Nephron progenitor cell (in vitro differentiated cells): Measurements from ENCODE around the gene GRID2.

ENCODE experiments used
- DNase-seq: peaks from one replicate; pipeline ENCODE4 v3.0.0; 2021
- H3K27ac Mint-ChIP-seq: 2 replicates; pipeline ENCODE4 v1.8.0; 2021; ENCODE audit warnings: mild to moderate bottlenecking, moderate library complexity, mixed read lengths
- H3K27me3 Mint-ChIP-seq: 2 replicates; pipeline ENCODE4 v1.8.0; 2021; ENCODE audit warnings: mild to moderate bottlenecking, low read depth, mixed read lengths; ENCODE audit not compliant: poor library complexity
- H3K36me3 Mint-ChIP-seq: 2 replicates; pipeline ENCODE4 v1.8.0; 2021; ENCODE audit warnings: low read depth, mixed read lengths
- H3K4me1 Mint-ChIP-seq: 2 replicates; pipeline ENCODE4 v1.8.0; 2021; ENCODE audit warnings: mixed read lengths
- H3K4me3 Mint-ChIP-seq: 2 replicates; pipeline ENCODE4 v1.8.0; 2021; ENCODE audit warnings: mild to moderate bottlenecking, moderate library complexity, mixed read lengths
- H3K9me3 Mint-ChIP-seq: 2 replicates; pipeline ENCODE4 v1.8.0; 2021; ENCODE audit warnings: mild to moderate bottlenecking, moderate library complexity, mixed read lengths
- TF ChIP-seq, protein P1 (sequence below): fragments of 200-600 bp; sonication (generic); IDR thresholded peaks from 2 replicates; pipeline ENCODE4 v1.5.0; 2021; ENCODE audit warnings: antibody characterized with exemption

The GRID2 gene

DNA sequence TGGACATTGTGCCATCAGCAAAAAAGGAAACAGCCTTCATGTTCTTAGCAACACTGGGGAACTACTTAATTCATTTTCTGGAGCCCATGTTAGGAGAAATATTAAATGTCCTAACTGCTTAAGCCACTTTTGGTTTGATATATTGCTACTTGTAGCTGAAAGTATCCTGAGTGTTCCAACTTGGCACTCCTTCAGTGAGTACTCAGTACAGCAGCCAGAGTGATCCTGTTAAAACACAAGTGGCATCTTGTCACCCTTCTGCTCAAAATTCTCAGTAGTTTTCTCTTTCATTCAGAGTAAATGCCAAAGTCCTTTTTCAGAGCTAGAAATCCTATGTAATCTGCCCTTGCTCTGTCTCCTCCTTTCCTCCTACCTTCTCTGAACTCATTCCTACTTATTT lies 522.0 kb downstream of the GRID2 start:
- Mint-ChIP-seq H3K27me3 (no peaks in the 10 kb centered on the region), H3K36me3 (no peaks in the 10 kb centered on the region), H3K9me3 (no peaks in the 10 kb centered on the region), H3K4me3 (no peak overlapping the region), H3K4me1 (no peaks in the 10 kb centered on the region), H3K27ac (no peak overlapping the region)
- DNase-seq, result no peak
- TF ChIP-seq, protein P1, sequence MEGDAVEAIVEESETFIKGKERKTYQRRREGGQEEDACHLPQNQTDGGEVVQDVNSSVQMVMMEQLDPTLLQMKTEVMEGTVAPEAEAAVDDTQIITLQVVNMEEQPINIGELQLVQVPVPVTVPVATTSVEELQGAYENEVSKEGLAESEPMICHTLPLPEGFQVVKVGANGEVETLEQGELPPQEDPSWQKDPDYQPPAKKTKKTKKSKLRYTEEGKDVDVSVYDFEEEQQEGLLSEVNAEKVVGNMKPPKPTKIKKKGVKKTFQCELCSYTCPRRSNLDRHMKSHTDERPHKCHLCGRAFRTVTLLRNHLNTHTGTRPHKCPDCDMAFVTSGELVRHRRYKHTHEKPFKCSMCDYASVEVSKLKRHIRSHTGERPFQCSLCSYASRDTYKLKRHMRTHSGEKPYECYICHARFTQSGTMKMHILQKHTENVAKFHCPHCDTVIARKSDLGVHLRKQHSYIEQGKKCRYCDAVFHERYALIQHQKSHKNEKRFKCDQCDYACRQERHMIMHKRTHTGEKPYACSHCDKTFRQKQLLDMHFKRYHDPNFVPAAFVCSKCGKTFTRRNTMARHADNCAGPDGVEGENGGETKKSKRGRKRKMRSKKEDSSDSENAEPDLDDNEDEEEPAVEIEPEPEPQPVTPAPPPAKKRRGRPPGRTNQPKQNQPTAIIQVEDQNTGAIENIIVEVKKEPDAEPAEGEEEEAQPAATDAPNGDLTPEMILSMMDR, result no peak

DNA sequence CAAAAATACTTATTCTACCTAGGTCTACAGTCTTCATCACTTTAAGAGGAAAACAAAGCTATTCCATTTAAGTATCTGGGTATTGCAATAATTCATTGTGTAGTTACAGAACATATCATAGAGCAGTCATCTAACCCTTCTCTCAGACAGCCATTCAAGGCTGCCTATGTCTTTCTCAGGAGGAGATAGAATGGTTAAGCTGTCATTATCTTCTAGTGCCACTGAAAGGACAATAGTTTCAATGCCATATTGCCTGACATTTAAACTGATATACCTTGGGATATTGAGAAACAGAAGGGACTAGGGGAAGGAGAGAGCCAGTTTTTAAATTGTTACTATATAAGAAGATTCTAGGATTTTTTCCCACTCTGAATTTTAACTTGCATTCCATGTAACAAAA lies 527.0 kb downstream of the GRID2 start:
- no peaks in the 10 kb centered on the region for H3K9me3 Mint-ChIP-seq
- H3K4me3 Mint-ChIP-seq, result no peak overlapping the region
- no peaks in the 10 kb centered on the region for H3K36me3 Mint-ChIP-seq
- DNase-seq, result no peak
- no peaks in the 10 kb centered on the region for H3K4me1 Mint-ChIP-seq
- TF ChIP-seq, protein P1, result no peak
- no peaks in the 10 kb centered on the region for H3K27me3 Mint-ChIP-seq
- no peak overlapping the region for H3K27ac Mint-ChIP-seq

DNA sequence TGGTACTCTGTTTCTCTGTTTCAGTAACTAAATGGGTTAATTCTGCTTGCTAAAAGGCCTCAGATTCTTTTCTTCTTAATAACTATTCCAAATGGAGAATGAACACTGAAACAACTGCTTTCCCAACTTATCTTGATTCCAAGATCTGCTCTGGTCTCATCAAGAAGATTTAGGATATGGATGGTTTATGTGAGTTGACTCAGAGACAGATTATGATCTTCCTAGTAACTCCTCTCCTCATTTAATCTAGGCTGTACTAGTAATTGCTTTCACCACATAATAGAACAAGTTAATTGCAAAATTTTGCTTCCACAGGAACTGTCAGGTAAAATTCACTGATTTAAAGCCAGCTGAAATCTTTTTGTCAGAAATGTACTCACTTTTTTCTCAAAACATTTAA lies 537.1 kb downstream of the GRID2 start:
- TF ChIP-seq, protein P1, result no peak
- Mint-ChIP-seq H3K9me3 (no peaks in the 10 kb centered on the region), H3K36me3 (no peaks in the 10 kb centered on the region), H3K4me3 (no peak overlapping the region), H3K27ac (no peak overlapping the region), H3K27me3 (peaks cover 4% of the 10 kb centered on the region), H3K4me1 (no peaks in the 10 kb centered on the region)
- DNase-seq, result no peak

DNA sequence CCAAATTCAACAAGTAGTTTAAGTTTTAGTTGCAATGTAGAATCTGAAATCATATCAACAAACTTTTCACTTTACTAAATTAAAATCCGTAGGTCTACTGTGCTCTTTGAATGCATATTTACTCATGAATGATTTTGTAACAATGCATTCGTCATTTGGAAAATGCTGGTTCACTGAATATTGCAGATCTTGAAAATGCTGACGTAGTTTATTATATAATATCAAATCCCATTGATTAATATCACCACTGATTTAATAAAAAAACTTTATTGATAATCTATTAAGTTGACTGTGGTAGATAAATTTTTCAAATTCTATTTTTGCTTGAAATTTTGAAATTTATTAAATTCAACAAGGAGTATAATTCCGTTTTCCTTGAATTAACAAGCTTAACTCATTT lies 540.0 kb downstream of the GRID2 start:
- no peaks in the 10 kb centered on the region for H3K36me3 Mint-ChIP-seq
- DNase-seq, result no peak
- no peak overlapping the region for H3K4me3 Mint-ChIP-seq
- peaks cover 4% of the 10 kb centered on the region for H3K27me3 Mint-ChIP-seq
- H3K4me1 Mint-ChIP-seq, result no peaks in the 10 kb centered on the region
- H3K9me3 Mint-ChIP-seq, result no peaks in the 10 kb centered on the region
- H3K27ac Mint-ChIP-seq, result no peak overlapping the region
- TF ChIP-seq, protein P1, result no peak

DNA sequence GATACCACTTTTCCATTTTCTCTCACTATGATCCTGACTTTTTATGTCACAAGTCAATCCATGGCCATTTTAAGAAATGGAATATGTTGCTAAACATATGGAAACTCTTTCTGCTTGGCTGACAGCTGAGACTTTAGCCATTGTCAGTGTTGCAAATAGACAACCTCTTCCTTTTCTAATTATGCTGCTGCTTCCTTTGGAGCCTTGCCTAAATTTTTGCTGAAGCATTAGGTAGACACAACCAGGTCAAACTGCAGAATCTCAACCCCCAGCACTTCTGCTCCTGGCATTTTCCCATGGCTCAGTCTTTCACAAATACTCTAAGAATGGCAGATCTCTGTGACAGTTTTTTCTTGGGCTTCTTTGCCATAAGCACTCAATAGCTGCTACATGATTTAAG lies 543.3 kb downstream of the GRID2 start:
- DNase-seq, result no peak
- no peak overlapping the region for H3K4me3 Mint-ChIP-seq
- H3K27me3 Mint-ChIP-seq, result no peaks in the 10 kb centered on the region
- no peaks in the 10 kb centered on the region for H3K36me3 Mint-ChIP-seq
- H3K9me3 Mint-ChIP-seq, result no peaks in the 10 kb centered on the region
- TF ChIP-seq, protein P1, result no peak
- H3K27ac Mint-ChIP-seq, result no peak overlapping the region
- no peaks in the 10 kb centered on the region for H3K4me1 Mint-ChIP-seq

DNA sequence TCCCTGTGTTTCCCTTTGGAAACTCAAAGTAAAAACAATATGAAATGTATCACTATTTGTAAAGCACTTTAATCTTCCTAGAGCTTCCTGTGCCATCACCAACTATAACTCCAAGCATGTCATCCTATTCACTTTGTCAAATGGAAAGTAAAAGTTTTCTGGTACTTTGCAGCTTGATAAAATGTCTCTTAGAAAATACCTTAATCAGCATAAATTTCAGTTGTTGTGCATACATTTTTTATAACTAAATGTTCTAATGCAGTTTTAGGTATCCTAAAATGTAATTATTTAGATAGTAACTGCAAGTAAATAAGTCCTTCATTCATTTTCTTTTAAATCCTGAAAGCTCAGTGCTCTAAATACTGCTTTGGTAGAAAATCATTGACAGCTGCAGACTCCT lies 558.7 kb downstream of the GRID2 start:
- TF ChIP-seq, protein P1, result no peak
- DNase-seq, result no peak
- H3K4me3 Mint-ChIP-seq, result no peak overlapping the region
- no peak overlapping the region for H3K27ac Mint-ChIP-seq
- H3K4me1 Mint-ChIP-seq, result no peaks in the 10 kb centered on the region
- no peaks in the 10 kb centered on the region for H3K9me3 Mint-ChIP-seq
- peaks cover 4% of the 10 kb centered on the region for H3K27me3 Mint-ChIP-seq
- H3K36me3 Mint-ChIP-seq, result no peaks in the 10 kb centered on the region
